ENCODE data around the gene HRH3. TPM values are rescaled to one million over a fixed set of nuclear protein-coding genes. Genes with fewer than 3 reads are reported as not detected.
A peak's percentile ranks its signal among the peaks of the same experiment; 100 is the strongest.

The HRH3 gene
- total RNA-seq, 1 experiment from 2014 or later = not detected

DNA sequence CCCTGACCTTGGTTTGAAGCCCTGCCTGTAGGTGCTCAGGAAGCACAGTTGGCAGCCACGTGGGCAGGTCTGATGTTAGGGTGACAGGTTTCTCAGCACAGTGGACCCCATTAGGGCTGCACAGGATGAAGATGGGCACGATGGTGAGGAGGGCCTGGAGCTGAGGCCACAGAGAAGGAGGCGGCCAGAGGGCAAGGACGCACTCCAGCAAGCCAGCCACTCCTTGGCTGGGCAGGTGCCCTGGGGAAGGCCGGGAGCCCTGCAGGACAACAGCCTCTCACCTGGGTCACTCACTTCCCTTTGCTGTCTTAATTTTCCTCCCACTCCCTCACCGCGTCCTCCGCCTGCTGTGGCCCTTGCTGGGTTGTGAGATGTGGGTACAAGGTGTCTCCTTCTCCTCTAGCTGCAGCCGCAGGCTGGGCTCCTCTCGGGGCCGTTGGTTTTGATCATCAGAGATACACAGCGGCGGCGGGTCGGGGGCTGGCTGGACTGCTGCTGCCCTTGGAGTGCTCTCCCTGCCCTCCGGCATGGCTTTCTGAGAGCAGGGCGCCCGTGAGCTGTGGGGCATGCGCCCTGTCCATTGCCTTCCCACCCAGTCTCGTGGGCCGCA, 23.9 kb upstream of the HRH3 start:
- CTCF ChIA-PET = no interaction called here
- no peak overlapping the region for H3K4me2 ChIP-seq
- no peak for DNase-seq
- TF ChIP-seq EZH2 (IDR thresholded peaks at IDR 0.05; ENCODE audit: low read depth) = no peak
- TF ChIP-seq, protein P1, sequence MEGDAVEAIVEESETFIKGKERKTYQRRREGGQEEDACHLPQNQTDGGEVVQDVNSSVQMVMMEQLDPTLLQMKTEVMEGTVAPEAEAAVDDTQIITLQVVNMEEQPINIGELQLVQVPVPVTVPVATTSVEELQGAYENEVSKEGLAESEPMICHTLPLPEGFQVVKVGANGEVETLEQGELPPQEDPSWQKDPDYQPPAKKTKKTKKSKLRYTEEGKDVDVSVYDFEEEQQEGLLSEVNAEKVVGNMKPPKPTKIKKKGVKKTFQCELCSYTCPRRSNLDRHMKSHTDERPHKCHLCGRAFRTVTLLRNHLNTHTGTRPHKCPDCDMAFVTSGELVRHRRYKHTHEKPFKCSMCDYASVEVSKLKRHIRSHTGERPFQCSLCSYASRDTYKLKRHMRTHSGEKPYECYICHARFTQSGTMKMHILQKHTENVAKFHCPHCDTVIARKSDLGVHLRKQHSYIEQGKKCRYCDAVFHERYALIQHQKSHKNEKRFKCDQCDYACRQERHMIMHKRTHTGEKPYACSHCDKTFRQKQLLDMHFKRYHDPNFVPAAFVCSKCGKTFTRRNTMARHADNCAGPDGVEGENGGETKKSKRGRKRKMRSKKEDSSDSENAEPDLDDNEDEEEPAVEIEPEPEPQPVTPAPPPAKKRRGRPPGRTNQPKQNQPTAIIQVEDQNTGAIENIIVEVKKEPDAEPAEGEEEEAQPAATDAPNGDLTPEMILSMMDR (conservative IDR thresholded peaks at IDR 0.05) = no peak
- no TSS peak for BruUV-seq (replicated peaks)
- H3K4me3 ChIP-seq = no peak overlapping the region
- peaks cover 22% of the 10 kb centered on the region for H3K4me1 ChIP-seq (replicated peaks; ENCODE audit: insufficient read depth)
- H4K20me1 ChIP-seq (ENCODE audit: insufficient read depth) = peaks cover 99% of the 10 kb centered on the region
- no peaks in the 10 kb centered on the region for H3K9me3 ChIP-seq (ENCODE audit: insufficient read depth, low read depth)
- H3K79me2 ChIP-seq (ENCODE audit: low read depth) = peaks cover 99% of the 10 kb centered on the region
- POLR2A ChIA-PET (ENCODE audit: unreplicated experiment) = no interaction called here
- H3F3A ChIP-seq (ENCODE audit: insufficient read depth, low read depth) = peaks cover 10% of the 10 kb centered on the region
- no peaks in the 10 kb centered on the region for H3K9me2 ChIP-seq (ENCODE audit: insufficient read depth)
- intact Hi-C loops (cut with micrococcal nuclease; ENCODE audit: unreplicated experiment) = no loop called here
- H3K27ac ChIP-seq = no peak overlapping the region
- peaks cover 27% of the 10 kb centered on the region for H3K36me3 ChIP-seq (ENCODE audit: low read depth)
- H3K27me3 ChIP-seq (ENCODE audit: insufficient read depth, low read depth) = no peaks in the 10 kb centered on the region
- no peak overlapping the region for H2AFZ ChIP-seq

DNA sequence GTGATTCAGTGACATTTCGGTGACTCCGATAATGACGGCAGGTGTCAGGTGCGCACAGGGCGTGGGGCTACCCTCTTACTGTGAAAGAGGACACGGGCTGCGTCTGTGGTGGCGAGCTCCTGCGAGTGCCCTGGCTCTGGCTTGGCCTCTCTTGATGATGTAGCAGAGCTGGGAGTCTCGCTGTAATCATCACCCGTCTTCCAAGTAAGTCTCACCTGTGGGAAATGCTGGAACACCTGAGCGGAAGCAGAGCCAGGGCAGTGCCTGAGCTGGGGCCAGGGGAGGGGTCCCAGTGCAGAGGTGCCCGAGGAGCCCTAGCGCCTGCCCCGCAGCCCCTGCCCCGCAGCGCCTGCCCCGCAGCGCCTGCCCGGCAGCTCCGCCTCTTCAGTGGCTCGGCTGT, 23.0 kb upstream of the HRH3 start:
- Histone ChIP-seq H3K4me2 (no peak overlapping the region), H3K4me1 (replicated peaks; ENCODE audit: insufficient read depth) (peaks cover 22% of the 10 kb centered on the region), H3F3A (ENCODE audit: insufficient read depth, low read depth) (peaks cover 10% of the 10 kb centered on the region), H4K20me1 (ENCODE audit: insufficient read depth) (peaks cover 92% of the 10 kb centered on the region), H3K27me3 (ENCODE audit: insufficient read depth, low read depth) (no peaks in the 10 kb centered on the region), H3K9me3 (ENCODE audit: insufficient read depth, low read depth) (no peaks in the 10 kb centered on the region), H3K9me2 (ENCODE audit: insufficient read depth) (no peaks in the 10 kb centered on the region), H2AFZ (no peak overlapping the region), H3K79me2 (ENCODE audit: low read depth) (peaks cover 93% of the 10 kb centered on the region), H3K36me3 (ENCODE audit: low read depth) (peaks cover 27% of the 10 kb centered on the region), H3K27ac (no peak overlapping the region), H3K4me3 (no peak overlapping the region)
- ChIA-PET CTCF (no interaction called here), POLR2A (ENCODE audit: unreplicated experiment) (no interaction called here)
- no peak for TF ChIP-seq EZH2 (IDR thresholded peaks at IDR 0.05; ENCODE audit: low read depth)
- TF ChIP-seq, protein P1 (conservative IDR thresholded peaks at IDR 0.05) = no peak
- DNase-seq = no peak
- no TSS peak for BruUV-seq (replicated peaks)
- intact Hi-C loops (cut with micrococcal nuclease; ENCODE audit: unreplicated experiment) = no loop called here

GRCh38 chr20:62242176-62242575, 22.1 kb upstream of the HRH3 start:
- no peak for DNase-seq
- H3K4me1 ChIP-seq (replicated peaks; ENCODE audit: insufficient read depth) = peaks cover 30% of the 10 kb centered on the region
- H3K27me3 ChIP-seq (ENCODE audit: insufficient read depth, low read depth) = no peaks in the 10 kb centered on the region
- intact Hi-C loops (cut with micrococcal nuclease; ENCODE audit: unreplicated experiment) = no loop called here
- H2AFZ ChIP-seq = no peak overlapping the region
- TF ChIP-seq, protein P1 (conservative IDR thresholded peaks at IDR 0.05) = no peak
- TF ChIP-seq EZH2 (IDR thresholded peaks at IDR 0.05; ENCODE audit: low read depth) = no peak
- no peaks in the 10 kb centered on the region for H3K9me2 ChIP-seq (ENCODE audit: insufficient read depth)
- peaks cover 84% of the 10 kb centered on the region for H3K79me2 ChIP-seq (ENCODE audit: low read depth)
- H3F3A ChIP-seq (ENCODE audit: insufficient read depth, low read depth) = peaks cover 15% of the 10 kb centered on the region
- H3K27ac ChIP-seq = no peak overlapping the region
- H4K20me1 ChIP-seq (ENCODE audit: insufficient read depth) = peaks cover 83% of the 10 kb centered on the region
- H3K4me2 ChIP-seq = 0 out of 2 replicates have a peak overlapping the region, but pooled peaks have one; percentile 13
- BruUV-seq (replicated peaks) = no TSS peak
- peaks cover 27% of the 10 kb centered on the region for H3K36me3 ChIP-seq (ENCODE audit: low read depth)
- ChIA-PET CTCF (interaction anchor here (0.6 kb wide), 1 partner anchor 19 kb away, joined by 3 read pairs; no protein-coding TSS in a partner anchor), POLR2A (ENCODE audit: unreplicated experiment) (no interaction called here)
- H3K9me3 ChIP-seq (ENCODE audit: insufficient read depth, low read depth) = no peaks in the 10 kb centered on the region
- no peak overlapping the region for H3K4me3 ChIP-seq
